ENCODE data around the gene DAB1.

The DAB1 gene

DNA sequence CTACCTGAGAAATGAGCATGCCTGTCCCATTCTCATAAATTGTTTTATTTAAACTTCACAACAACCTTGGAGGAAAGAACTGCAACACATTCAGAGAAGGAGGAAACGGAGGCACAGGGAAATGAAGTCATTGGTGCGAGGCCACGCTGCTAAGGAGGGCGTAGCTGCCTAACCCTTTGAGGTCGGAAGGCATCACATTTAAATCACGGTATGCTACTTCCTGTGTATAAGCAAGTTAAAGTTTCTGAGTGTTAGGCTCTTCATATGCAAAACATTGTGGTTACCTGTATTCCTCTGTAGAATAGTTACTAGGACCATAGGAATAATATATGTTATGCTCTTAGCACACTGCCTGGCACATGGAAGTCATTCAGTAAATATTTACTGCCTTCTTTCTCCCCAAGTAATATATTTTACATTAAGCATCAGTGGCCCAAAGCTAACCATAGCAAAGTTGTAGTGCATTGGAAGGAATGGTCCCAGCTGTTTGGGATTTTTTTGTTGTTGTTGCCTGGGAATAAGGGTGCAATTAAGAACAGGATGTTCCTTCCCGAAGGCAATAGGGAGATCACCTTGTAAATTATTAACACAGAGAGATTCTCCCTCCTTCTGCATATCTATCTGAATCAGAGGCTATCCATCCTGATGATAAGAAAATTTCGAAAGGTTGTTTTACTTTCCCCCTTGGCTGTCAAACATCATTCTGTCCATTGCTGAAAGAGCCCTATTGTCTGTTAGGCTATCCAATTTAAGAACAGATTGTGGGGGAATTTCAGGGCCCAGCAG is 265.8 kb downstream of the DAB1 start:
- DNase-seq = no peak

DNA sequence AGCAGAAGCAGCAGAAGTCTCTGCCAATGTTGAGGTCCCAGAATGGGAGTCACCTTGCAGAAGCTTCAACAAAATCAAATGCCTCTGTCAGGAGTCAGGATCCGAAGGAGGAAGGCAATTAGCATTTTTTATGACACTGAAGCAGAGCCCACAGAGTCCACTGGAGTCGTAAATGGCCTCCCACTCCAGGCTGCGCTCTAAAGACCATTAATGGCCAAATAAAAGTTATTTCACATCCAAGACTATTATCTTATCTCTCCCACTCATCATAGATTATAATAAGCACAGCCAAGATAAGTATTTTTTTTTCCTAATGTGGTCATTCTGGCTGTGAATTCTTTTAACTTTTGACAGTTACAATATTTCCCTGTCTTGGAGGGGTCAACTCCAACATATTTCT is 267.0 kb downstream of the DAB1 start:
- no peak for DNase-seq

DNA sequence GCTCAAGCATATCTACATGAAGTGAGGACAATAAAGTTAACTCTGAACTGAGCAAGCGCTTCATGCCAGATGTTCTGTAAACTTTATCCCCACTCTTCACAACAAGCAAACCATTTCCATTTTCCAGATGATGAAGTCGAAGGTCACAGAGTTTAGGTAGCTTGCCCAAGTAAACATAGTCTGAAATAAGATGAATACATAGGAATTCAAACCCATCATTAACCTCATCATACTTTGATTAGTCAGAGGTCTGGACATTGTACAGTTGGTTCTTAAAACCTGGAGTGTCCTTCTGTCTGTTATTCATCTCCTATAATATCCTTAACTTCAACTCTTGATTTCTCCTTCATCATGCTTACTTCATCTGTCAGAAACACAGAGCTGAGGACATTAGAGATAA is 277.8 kb downstream of the DAB1 start:
- no peak for DNase-seq

DNA sequence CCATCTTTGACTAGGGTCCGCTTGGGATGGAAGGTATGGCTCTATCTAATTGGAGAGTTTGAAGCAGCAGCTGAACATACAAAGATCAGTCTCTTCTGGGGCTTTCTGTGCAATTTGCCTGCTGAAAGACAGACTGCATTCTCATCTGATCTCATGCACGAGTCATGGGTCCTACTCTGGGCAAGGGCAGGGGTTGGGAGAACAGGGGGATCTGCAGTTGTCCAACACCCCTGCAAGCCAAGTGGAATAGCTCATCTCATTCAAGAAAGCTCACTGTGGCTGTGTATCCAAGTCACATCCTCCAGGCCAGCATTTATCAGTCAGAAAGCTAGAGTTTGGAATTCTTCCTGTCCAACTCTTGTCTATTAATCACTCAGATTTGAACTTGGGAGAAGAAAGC is 280.9 kb downstream of the DAB1 start:
- no peak for DNase-seq

DNA sequence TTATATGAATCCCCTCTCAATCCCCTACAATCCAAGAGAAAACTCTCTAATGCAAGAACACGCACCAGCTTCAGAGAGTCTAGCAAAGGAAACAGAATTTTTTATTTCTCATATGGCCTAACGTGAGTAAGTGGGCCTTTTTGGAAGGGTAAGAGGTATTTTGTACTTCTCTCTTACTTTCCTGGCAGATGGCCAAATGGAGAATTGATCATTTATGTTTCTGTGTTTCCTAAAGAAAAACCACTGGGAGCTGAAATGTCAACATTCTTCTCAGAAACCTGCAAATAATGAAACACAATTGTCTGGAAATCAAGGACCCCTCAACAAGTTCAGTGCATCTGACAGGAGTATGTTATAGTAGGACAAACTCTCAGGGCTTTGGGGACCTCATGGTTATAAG is 281.7 kb downstream of the DAB1 start:
- no peak for DNase-seq

DNA sequence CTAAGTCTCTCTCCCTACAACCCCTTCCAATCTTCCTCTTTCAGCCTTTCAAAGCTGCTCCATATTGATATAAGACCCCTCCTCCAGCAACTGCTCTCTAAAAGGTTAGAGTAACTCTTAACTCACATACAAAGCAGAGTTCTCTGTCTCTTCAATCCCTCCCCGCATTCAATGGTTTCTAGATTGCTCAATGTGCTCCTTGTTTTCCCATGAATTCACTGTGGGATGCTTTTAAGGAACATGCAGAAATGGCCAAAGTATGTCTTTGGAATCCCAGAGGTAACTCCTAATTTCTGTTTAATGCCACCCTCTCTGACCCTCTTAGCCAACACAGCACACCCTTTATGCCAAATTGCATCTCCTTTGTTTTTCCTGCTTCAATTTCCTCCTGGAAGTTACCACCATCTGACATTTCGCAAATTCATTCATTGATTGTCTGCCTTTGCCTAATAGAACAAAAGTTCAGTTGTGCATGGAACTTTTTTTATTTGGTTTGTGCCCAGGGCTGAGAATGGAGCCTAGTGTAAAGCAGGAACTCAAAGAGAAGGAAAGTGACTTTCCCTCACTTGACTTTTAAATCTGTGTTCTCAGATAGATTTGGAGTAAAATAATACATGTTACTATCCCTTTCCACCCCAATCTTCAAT is 285.3 kb downstream of the DAB1 start:
- no peak for DNase-seq

DNA sequence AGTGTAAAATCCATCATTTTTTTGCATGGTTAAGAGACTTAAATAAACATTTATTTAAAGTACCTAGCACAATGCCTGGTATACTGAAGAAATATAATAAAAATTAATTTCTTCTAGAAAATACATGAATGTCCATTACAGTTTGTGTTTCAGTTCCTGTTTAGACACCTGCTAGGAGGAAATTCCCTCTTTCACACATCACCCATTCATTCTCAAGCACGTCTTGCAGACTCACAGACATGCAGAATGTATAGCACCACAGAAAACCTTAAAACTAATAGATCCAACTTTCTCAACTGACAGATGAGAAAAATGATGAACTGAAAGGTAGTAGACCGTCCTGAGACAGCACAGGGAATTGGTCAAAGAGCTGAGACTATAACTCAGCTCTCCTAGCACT is 285.9 kb downstream of the DAB1 start:
- no peak for DNase-seq

DNA sequence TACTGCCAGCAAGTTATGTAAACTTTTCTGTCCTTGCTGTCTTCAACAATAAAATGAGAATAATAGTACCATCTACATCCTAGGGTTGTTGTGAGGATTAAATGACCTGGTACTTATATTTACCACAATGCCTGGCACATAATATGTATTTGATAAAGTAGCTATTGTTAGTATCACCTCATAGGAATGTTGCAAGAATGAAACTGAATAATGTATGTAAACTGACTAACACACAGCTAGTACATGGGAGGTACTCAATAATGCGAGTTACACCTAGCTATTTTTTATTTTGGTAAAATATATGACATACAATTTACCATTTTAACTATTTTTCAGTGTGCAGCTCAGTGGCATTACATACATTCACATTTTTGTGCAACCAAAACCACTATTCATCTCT is 289.1 kb downstream of the DAB1 start:
- no peak for DNase-seq

DNA sequence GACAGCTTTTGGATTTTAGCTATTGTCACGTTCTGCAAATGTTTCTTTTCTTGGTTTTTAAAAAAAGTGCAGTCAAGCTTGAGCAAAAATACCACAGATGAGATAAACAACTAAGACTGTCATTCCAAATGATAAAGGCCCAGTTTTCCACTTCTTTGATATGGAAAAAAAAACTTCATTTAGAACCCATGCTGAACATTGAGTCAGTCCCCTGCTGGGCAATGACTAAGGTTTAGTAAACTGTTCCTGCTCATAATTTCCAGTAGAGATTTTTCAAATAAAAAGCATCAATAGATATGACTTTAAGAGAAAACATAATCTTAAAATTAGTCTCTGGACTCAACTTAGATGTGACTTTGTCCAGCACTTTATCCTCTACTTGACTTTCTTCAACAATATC is 290.2 kb downstream of the DAB1 start:
- DNase-seq = no peak

DNA sequence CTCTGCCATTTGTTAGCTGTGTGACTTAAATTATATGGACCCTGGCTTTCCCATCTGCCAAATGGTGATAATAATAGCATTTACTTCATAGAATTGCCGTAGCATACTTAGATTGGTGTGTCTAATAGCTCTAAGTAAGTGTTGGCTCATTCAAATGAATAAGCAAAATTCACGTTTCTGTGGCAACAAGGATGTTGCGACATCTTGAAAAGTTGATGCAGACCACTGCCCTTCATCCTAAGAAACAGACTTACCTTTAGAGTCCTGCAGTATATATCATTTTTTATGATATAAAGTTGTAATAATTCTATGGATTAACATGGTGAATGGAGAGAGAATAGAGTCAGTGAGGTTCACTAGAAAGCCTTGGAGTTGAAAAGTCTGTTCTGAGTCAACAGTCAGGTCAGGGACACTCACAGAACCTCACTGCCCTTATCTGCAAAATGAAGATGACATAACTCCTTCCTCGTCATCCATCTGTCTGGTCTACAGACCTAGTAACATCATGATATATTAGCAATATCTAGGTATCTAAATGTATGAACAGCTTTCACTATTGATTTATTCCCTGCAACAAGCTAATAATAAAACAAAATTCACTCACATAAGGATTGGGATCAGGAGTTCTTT is 290.8 kb downstream of the DAB1 start:
- peak; percentile 38 for DNase-seq

DNA sequence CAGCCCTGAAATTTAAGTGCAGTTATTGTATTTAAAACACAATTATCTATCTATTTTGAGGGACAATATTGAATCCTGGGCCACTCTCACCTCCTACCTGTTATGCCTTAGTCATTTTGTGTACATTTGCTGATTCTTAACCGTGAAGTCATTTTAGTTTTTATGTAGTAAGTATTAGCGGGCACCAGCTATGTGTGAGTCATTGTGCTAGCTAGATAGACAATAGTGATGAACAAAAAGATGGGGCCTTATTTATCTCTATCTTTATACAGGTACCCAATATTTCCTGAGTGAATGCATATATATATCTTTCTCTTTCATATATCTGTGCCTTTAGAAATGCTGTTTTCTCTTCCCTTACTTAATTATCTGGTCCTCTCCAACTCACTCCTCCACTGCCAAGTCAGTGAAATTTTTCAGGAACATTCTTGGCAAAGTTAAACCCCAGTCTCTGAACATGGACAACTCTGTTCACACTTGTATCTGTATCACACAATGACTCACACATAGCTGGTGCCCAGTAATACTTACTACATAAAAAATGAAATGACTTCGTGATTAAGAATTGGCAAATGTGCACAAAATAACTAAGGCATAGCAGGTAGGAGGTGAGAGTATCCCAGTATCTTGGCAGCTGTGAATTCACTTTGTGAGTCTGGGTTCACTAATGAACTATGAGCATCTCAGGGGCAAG is 292.0 kb downstream of the DAB1 start:
- DNase-seq = no peak

DNA sequence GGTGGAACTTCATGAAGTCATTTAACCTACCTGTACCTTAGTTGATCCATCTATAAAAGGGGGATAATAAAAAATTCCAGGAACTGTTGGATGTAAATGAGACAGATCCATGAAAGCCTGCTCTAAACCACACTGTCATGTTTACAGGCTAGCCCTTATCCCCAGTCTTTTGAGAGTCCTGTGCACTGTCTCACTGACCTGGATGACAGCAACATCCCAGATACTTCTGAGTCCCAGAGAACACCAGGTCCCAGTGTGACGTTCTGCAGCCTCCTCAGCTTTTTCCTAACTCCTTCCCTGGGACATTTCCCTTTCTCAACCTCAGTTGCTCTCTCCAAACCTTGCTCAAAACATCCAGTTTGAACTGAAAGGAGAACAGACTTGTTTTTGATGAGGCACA is 292.6 kb downstream of the DAB1 start:
- DNase-seq = no peak

DNA sequence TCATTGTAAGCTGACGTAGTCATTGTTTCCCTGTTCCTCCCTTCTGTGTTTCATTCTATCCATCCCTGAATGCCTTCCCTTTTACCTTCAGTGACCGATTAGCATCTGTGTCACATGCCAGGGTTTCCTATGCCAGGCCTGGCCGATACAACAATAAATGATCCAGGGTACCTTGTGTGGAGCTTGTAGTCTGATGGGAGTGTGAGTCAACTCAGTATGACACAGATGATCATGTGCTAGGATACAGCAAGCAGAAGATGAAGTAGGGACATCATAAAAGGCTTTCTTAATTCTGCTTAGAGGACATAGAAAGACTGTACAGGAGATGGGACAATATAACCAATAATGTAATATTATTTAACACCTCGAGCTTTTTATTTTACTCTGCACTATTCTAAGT is 294.0 kb downstream of the DAB1 start:
- DNase-seq = no peak

DNA sequence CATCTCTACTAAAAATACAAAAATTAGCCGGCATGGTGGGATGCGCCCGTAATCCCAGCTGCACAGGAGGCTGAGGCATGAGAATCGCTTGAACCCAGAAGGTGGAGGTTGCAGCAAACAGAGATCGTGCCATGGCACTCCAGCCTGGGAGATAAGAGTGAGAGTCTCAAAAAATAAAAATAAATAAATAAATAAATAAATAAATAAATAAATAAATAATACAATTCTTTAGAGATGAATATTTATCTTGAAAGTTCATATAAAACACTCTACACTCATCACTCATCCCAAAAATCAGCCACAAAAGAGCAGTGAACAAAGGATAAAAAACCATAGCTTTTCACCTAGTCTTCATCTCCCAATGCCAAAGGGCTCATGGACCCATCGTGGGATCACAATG is 295.9 kb downstream of the DAB1 start:
- DNase-seq = no peak

DNA sequence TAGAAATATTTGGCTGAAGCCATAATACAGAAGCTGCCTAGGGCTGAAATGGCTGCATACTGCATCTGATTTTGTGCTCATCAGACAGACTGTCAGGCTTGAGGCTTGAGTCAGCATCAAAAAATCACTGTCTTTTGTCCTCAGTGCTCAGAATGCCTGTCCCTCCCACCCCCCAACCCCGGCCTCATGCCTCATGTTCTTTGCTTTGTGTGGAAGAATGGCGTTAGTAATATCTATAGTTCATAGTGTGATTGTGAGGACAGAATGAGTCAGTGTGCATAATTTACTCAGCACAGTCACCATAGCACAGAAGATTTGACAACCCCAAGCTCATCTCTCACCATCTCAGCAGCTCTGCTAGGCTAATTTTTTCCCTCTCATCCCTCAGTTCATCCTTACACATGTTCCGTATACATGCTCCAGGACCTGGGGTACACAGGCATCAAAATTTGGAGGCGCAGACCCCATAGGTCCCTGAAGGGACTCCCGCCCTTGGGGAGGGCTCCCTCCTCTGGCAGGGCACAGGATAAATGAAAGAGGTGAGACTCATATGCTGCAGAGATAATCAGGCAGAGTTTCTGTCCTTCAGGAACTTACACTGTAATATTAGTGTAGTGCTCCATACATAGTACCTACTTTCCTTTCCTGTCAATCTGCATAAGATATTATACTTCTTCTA is 299.0 kb downstream of the DAB1 start:
- no peak for DNase-seq

DNA sequence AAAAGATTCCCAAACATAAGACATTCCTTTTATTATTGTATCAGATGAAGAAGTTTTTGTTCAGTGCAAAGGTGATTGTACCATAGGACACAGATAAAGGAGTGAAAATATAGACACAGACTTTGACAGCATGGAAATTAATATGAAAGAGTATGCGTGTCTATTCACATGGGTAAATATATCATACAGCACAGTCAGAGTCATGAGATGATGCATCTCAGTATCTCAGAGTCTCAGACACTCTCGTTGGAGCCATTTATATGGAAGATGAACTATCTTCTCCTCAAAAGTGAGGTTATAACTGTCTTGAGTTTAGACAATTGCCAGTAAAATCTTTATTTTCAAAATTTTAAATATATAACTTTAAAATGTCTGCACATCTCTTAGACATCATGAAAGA is 299.7 kb downstream of the DAB1 start:
- peak; percentile 38 for DNase-seq

DNA sequence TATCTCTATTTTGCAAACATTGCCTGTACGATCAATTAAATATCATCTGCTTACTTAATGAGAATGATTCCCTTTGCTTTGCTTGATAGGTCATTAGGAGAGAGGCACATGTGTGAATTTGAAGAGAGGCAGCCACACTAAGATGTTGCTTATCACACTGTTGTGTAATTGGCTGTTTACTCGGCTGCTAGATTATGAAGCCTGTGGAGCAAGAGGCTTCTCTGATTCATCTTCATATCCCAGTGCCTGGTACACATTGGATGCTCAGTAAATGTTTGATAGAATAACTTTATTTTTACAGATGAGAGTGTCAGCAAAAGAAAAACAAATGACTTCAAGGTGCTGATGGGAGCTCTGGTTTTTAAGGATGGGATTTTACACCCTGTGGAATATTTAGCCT is 301.8 kb downstream of the DAB1 start:
- no peak for DNase-seq

DNA sequence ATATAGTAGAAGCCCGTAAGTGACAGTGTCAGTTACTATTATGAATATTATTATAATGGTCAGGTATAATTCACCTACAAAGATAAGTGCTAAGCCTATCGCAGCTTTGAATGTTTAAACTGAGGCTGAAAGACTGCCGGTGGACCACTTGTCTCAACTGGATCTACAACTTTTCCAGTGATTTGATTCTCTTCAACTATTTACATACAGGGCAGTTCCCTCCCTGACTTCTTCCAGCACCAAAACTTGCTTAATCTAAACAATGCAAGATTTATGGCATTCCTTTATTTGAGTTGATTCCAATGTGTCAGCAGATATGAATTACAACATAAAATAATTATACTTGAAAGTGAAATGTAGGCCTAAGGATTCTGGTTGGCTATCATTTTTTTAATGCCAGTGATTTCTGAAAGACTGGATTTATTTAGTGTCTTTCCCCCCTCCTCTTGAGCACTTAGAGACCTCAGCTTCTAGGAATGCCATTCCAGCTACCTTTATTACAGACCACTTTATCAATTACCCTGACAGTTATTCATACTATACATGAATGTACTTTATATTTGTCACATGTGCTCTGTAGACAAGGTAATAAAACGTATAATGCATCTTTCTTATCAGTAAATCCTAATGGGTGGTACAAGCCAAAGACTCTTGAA is 304.8 kb downstream of the DAB1 start:
- no peak for DNase-seq

DNA sequence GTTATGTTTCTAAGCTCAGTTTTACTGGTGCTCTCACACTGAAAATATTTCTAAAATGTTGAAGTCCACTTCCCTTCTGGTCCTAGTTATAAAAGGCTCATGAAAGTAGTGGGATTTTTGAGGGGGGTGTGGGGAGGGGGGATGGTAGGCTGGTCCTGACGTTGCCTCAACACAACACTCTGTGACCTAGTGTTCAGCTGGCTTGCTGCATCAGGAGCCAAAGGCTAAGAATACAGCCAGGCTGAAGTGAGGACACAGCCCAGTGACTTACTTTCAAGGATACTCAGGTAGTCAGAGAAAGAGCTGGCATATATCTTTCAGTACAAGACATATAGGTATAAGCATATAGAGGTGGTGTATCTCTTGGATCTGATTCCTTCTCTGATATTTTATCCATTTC is 306.1 kb downstream of the DAB1 start:
- no peak for DNase-seq

DNA sequence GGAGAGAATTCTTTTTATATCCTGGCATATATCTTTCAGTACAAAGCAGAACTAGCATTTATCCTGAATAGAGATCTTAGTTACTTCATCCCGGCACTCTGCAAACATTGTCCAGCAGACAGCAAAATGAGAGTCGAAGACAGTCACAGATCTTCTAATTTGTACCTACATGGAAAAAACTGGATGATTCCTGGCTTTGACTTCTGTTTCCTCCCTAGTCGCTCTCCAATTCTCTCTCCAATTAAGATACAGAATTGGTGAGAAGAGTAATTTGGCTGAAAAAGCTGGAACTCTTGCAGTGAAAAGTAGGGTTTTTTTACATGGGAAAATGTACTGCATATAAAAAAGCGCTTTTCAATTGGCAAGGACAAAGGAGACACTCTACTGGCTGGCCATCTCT is 307.0 kb downstream of the DAB1 start:
- no peak for DNase-seq

DNA sequence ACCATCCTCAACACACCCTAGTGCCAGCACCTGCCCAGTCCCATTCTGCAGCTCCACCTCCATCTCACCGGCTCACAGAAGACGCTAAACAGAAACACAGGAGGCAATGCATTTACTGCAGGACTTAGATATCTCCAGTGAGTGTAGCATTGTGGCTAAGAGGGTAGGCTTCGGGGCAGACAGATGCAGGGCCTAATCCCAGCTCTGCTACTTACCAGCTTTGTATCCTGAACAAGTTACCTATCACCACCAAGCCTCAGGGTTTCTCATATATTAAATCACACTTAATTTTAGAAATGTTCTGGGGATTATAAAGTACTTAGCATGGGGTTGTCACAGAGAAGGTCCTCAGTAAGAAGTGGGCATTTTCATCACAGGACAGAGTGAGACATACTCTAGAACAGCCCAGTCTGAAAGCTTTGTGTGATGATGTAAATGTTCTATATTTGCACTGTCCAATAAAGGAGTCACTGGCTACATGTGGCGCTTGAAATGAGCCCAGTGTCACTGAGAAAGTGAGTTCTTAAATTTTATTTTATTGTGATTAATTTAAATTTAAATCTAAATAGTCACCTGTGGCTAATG is 308.7 kb downstream of the DAB1 start:
- DNase-seq = no peak

DNA sequence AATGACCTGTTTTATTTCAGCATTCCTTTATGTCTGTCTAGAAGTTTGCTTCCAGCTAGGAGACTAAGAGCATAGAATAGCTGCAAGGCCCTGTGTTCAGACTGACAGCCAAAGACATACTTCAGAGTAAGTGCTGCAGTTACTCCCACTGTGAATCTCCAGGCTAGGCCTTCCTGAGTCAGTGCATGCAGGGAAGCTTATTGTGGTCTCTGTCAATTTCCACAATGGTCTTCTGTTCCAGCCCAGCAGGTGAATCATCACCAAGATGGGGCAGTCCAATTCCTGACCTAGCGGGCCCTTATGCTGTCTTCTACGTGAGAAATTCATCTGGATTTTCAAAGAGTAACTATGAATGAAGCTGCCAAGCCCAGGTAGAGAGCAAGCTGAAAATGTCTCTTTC is 311.7 kb downstream of the DAB1 start:
- DNase-seq = no peak
